ENCODE data around the gene ITGA2. TPM values are rescaled to one million over a fixed set of nuclear protein-coding genes. Genes with fewer than 3 reads are reported as not detected.

The ITGA2 gene
- total and polyA plus RNA-seq, 5 donors from 2014 or later: 0.03 to 0.42 (median 0.06) TPM

- DNase-seq (no peak), ATAC-seq (ENCODE audit: low read depth in 2 of 2) (no peak)
- H3K4me1 ChIP-seq (ENCODE audit: control insufficient read depth, insufficient read depth, low read length, poor library complexity, severe bottlenecking): peaks cover 3% of the 10 kb centered on the region
- no peaks in the 10 kb centered on the region for H3K27me3 Mint-ChIP-seq
- H3K27me3 ChIP-seq (ENCODE audit: control insufficient read depth, insufficient read depth, low read length): no peaks in the 10 kb centered on the region
- H3K4me1 Mint-ChIP-seq: peaks cover 8 to 16% (median 11%) of the 10 kb centered on the region in 4 donors
- no peak overlapping the region for H3K27ac Mint-ChIP-seq
- H3K9me3 ChIP-seq (ENCODE audit: control insufficient read depth in 2 of 2, low read length in 2 of 2): no peaks in the 10 kb centered on the region
- no peaks in the 10 kb centered on the region for H3K36me3 ChIP-seq (ENCODE audit: control insufficient read depth, insufficient read depth, low read length)
- peaks cover 0 to 2% (median 0%) of the 10 kb centered on the region in 7 donors for H3K9me3 Mint-ChIP-seq
- no peak overlapping the region for H3K4me3 Mint-ChIP-seq
- H3K36me3 Mint-ChIP-seq: no peaks in the 10 kb centered on the region
- no peak overlapping the region for H3K4me3 ChIP-seq (ENCODE audit: low read depth, low read length)
- no peak overlapping the region for H3K27ac ChIP-seq (ENCODE audit: insufficient read depth, low read length, poor library complexity, severe bottlenecking)
These were observed 102.1 kb downstream of the ITGA2 start for GRCh38 chr5:53091289-53091688.

GRCh38 chr5:53092242-53092641 is 103.1 kb downstream of the ITGA2 start:
- no peak for ATAC-seq (ENCODE audit: low read depth in 2 of 2)
- no peak overlapping the region for H3K4me3 Mint-ChIP-seq

GRCh38 chr5:53095217-53095616 is 106.1 kb downstream of the ITGA2 start:
- ATAC-seq (ENCODE audit: low read depth in 2 of 2): no peak
- Histone ChIP-seq H3K9me3 (ENCODE audit: control insufficient read depth in 2 of 2, low read length in 2 of 2) (no peaks in the 10 kb centered on the region), H3K27me3 (ENCODE audit: control insufficient read depth, insufficient read depth, low read length) (no peaks in the 10 kb centered on the region), H3K36me3 (ENCODE audit: control insufficient read depth, insufficient read depth, low read length) (peaks cover 25% of the 10 kb centered on the region), H3K4me3 (ENCODE audit: low read depth, low read length) (no peak overlapping the region), H3K4me1 (ENCODE audit: control insufficient read depth, insufficient read depth, low read length, poor library complexity, severe bottlenecking) (no peaks in the 10 kb centered on the region), H3K27ac (ENCODE audit: insufficient read depth, low read length, poor library complexity, severe bottlenecking) (no peak overlapping the region)
- Mint-ChIP-seq H3K27ac (no peak overlapping the region), H3K4me3 (no peak overlapping the region), H3K9me3 (no peaks in the 10 kb centered on the region), H3K4me1 (peaks cover 0 to 6% (median 4%) of the 10 kb centered on the region in 4 donors), H3K27me3 (no peaks in the 10 kb centered on the region), H3K36me3 (peaks cover 27% of the 10 kb centered on the region)
- no peak for DNase-seq

More at GRCh38 chr5:53092242-53092641, 103.1 kb downstream of the ITGA2 start:
- Mint-ChIP-seq H3K27ac (peak overlapping the region in 1 of 3 donors; percentile 36), H3K4me1 (peaks cover 8 to 16% (median 11%) of the 10 kb centered on the region in 4 donors), H3K9me3 (no peaks in the 10 kb centered on the region), H3K36me3 (peaks cover 4% of the 10 kb centered on the region), H3K27me3 (no peaks in the 10 kb centered on the region)
- Histone ChIP-seq H3K4me3 (ENCODE audit: low read depth, low read length) (no peak overlapping the region), H3K27me3 (ENCODE audit: control insufficient read depth, insufficient read depth, low read length) (no peaks in the 10 kb centered on the region), H3K9me3 (ENCODE audit: control insufficient read depth in 2 of 2, low read length in 2 of 2) (no peaks in the 10 kb centered on the region), H3K36me3 (ENCODE audit: control insufficient read depth, insufficient read depth, low read length) (peaks cover 5% of the 10 kb centered on the region), H3K27ac (ENCODE audit: insufficient read depth, low read length, poor library complexity, severe bottlenecking) (no peak overlapping the region), H3K4me1 (ENCODE audit: control insufficient read depth, insufficient read depth, low read length, poor library complexity, severe bottlenecking) (peaks cover 3% of the 10 kb centered on the region)
- DNase-seq: no peak

GRCh38 chr5:53095931-53096525 is 106.9 kb downstream of the ITGA2 start:
- H3K27ac Mint-ChIP-seq: no peak overlapping the region
- Histone ChIP-seq H3K27me3 (ENCODE audit: control insufficient read depth, insufficient read depth, low read length) (no peaks in the 10 kb centered on the region), H3K4me3 (ENCODE audit: low read depth, low read length) (no peak overlapping the region), H3K4me1 (ENCODE audit: control insufficient read depth, insufficient read depth, low read length, poor library complexity, severe bottlenecking) (no peaks in the 10 kb centered on the region), H3K27ac (ENCODE audit: insufficient read depth, low read length, poor library complexity, severe bottlenecking) (no peak overlapping the region), H3K9me3 (ENCODE audit: control insufficient read depth in 2 of 2, low read length in 2 of 2) (no peaks in the 10 kb centered on the region), H3K36me3 (ENCODE audit: control insufficient read depth, insufficient read depth, low read length) (peaks cover 33% of the 10 kb centered on the region)
- H3K36me3 Mint-ChIP-seq: peaks cover 30% of the 10 kb centered on the region
- H3K4me3 Mint-ChIP-seq: no peak overlapping the region
- no peaks in the 10 kb centered on the region for H3K27me3 Mint-ChIP-seq
- peaks cover 0 to 6% (median 4%) of the 10 kb centered on the region in 4 donors for H3K4me1 Mint-ChIP-seq
- H3K9me3 Mint-ChIP-seq: no peaks in the 10 kb centered on the region
- ATAC-seq (ENCODE audit: low read depth in 2 of 2) (peak; percentile 79 to 80), DNase-seq (peak; percentile 48 to 81 (median 63))

- Mint-ChIP-seq H3K27me3 (no peaks in the 10 kb centered on the region), H3K4me1 (peaks cover 9 to 13% (median 9%) of the 10 kb centered on the region in 4 donors), H3K4me3 (no peak overlapping the region), H3K27ac (peak overlapping the region in 2 of 3 donors; percentile 40 to 57), H3K9me3 (no peaks in the 10 kb centered on the region), H3K36me3 (peaks cover 43% of the 10 kb centered on the region)
- no peak overlapping the region for H3K4me3 ChIP-seq (ENCODE audit: low read depth, low read length)
- no peak for DNase-seq
- H3K36me3 ChIP-seq (ENCODE audit: control insufficient read depth, insufficient read depth, low read length): peaks cover 57% of the 10 kb centered on the region
- ATAC-seq (ENCODE audit: low read depth in 2 of 2): no peak
- H3K9me3 ChIP-seq (ENCODE audit: control insufficient read depth in 2 of 2, low read length in 2 of 2): no peaks in the 10 kb centered on the region
- no peak overlapping the region for H3K27ac ChIP-seq (ENCODE audit: insufficient read depth, low read length, poor library complexity, severe bottlenecking)
- H3K4me1 ChIP-seq (ENCODE audit: control insufficient read depth, insufficient read depth, low read length, poor library complexity, severe bottlenecking): no peaks in the 10 kb centered on the region
- H3K27me3 ChIP-seq (ENCODE audit: control insufficient read depth, insufficient read depth, low read length): no peaks in the 10 kb centered on the region
These were observed 110.4 kb downstream of the ITGA2 start for GRCh38 chr5:53099546-53099945.

GRCh38 chr5:53100606-53101005 is 111.5 kb downstream of the ITGA2 start:
- Histone ChIP-seq H3K36me3 (ENCODE audit: control insufficient read depth, insufficient read depth, low read length) (peaks cover 57% of the 10 kb centered on the region), H3K9me3 (ENCODE audit: control insufficient read depth in 2 of 2, low read length in 2 of 2) (no peaks in the 10 kb centered on the region), H3K27me3 (ENCODE audit: control insufficient read depth, insufficient read depth, low read length) (no peaks in the 10 kb centered on the region), H3K4me3 (ENCODE audit: low read depth, low read length) (no peak overlapping the region), H3K4me1 (ENCODE audit: control insufficient read depth, insufficient read depth, low read length, poor library complexity, severe bottlenecking) (no peaks in the 10 kb centered on the region), H3K27ac (ENCODE audit: insufficient read depth, low read length, poor library complexity, severe bottlenecking) (no peak overlapping the region)
- no peak overlapping the region for H3K4me3 Mint-ChIP-seq
- H3K27me3 Mint-ChIP-seq: no peaks in the 10 kb centered on the region
- ATAC-seq (ENCODE audit: low read depth in 2 of 2) (no peak), DNase-seq (no peak)
- H3K4me1 Mint-ChIP-seq: peaks cover 12 to 19% (median 17%) of the 10 kb centered on the region in 4 donors
- no peaks in the 10 kb centered on the region for H3K9me3 Mint-ChIP-seq
- no peak overlapping the region for H3K27ac Mint-ChIP-seq
- H3K36me3 Mint-ChIP-seq: peaks cover 50% of the 10 kb centered on the region

GRCh38 chr5:53105611-53106300 is 116.6 kb downstream of the ITGA2 start:
- Mint-ChIP-seq H3K9me3 (no peaks in the 10 kb centered on the region), H3K4me1 (peaks cover 16 to 65% (median 43%) of the 10 kb centered on the region in 4 donors)

More at GRCh38 chr5:53105611-53106300, 116.6 kb downstream of the ITGA2 start:
- Histone ChIP-seq H3K27me3 (ENCODE audit: control insufficient read depth, insufficient read depth, low read length) (no peaks in the 10 kb centered on the region), H3K9me3 (ENCODE audit: control insufficient read depth in 2 of 2, low read length in 2 of 2) (no peaks in the 10 kb centered on the region), H3K4me1 (ENCODE audit: control insufficient read depth, insufficient read depth, low read length, poor library complexity, severe bottlenecking) (peaks cover 18% of the 10 kb centered on the region), H3K27ac (ENCODE audit: insufficient read depth, low read length, poor library complexity, severe bottlenecking) (no peak overlapping the region), H3K4me3 (ENCODE audit: low read depth, low read length) (no peak overlapping the region), H3K36me3 (ENCODE audit: control insufficient read depth, insufficient read depth, low read length) (peaks cover 32% of the 10 kb centered on the region)
- peak overlapping the region in 1 of 4 donors; percentile 59 for H3K4me3 Mint-ChIP-seq
- no peak overlapping the region for H3K27ac Mint-ChIP-seq
- H3K36me3 Mint-ChIP-seq: peaks cover 36% of the 10 kb centered on the region
- ATAC-seq (ENCODE audit: low read depth in 2 of 2) (no peak), DNase-seq (no peak)
- H3K27me3 Mint-ChIP-seq: no peaks in the 10 kb centered on the region

Measured in CD4-positive, CD25-positive, alpha-beta regulatory T cell (primary cell).